Cardiac fibroblast (primary cell): Measurements from ENCODE around the gene ELFN2.

Experiments used
- DNase-seq, 2 donors: peaks; one replicate each; pipeline versions ENCODE4 v3.0.0 to v3.0.0-alpha.2; 2010; ENCODE audit warnings: low read depth in 2 of 2
- H3K4me3 ChIP-seq, 2 donors: replicated peaks in 1 of 2; 1 replicate in 1 of 2; 2 replicates in 1 of 2; pipeline ENCODE4 v1.5.1; 2011; ENCODE audit warnings: low read depth in 2 of 2, low read length in 2 of 2, mild to moderate bottlenecking in 2 of 2, moderate library complexity in 1 of 2
- TF ChIP-seq, protein P1 (sequence below): IDR thresholded peaks from one replicate; pipeline ENCODE4 v1.5.1; 2011; ENCODE audit warnings: low read depth, mild to moderate bottlenecking, low read length, inconsistent platforms

The ELFN2 gene

DNA sequence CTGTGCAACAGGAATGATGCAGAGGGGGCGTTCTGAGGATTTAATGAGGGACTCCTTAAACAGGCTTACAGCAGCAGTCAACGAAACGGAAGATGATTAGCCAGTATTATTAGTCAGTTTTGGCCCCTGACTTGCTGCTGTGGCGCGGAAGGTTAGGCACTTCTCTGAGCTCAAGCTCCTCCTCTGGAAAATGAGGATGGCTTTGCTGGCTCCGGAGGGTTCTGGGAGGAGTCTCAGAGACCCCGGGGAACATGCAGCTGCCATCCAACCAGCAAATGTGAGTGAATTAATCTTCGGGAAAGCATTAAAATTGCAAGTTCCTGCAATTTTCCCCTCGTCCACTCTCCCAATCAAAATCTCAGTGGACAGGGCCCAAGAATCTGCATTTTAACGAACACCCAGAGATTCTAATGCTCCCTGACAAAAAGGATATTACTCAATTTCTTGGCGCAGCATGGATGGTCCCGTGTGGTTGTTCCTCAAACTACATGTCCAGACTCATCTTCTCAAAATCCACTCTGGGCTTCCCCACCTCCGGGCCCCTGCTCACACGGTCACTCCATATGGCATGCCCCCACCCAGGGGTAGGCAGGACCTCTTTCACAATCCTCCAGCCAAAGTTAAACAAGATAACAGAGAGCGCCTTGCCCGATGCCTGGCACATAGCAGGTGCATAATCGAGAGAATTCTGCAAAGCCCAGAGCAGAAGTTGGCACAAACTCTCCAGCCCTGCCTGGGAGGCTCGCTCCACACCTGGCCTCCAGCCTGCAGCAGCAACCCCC, 6.4 kb downstream of the ELFN2 start:
- H3K4me3 ChIP-seq, result peak overlapping the region; percentile 35 to 40

GRCh38 chr22:37419969-37420685, 7.2 kb downstream of the ELFN2 start:
- DNase-seq, result no peak
- peak overlapping the region; percentile 35 to 40 for H3K4me3 ChIP-seq
- TF ChIP-seq, protein P1, sequence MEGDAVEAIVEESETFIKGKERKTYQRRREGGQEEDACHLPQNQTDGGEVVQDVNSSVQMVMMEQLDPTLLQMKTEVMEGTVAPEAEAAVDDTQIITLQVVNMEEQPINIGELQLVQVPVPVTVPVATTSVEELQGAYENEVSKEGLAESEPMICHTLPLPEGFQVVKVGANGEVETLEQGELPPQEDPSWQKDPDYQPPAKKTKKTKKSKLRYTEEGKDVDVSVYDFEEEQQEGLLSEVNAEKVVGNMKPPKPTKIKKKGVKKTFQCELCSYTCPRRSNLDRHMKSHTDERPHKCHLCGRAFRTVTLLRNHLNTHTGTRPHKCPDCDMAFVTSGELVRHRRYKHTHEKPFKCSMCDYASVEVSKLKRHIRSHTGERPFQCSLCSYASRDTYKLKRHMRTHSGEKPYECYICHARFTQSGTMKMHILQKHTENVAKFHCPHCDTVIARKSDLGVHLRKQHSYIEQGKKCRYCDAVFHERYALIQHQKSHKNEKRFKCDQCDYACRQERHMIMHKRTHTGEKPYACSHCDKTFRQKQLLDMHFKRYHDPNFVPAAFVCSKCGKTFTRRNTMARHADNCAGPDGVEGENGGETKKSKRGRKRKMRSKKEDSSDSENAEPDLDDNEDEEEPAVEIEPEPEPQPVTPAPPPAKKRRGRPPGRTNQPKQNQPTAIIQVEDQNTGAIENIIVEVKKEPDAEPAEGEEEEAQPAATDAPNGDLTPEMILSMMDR, result no peak

More for the DNA sequence above, 6.4 kb downstream of the ELFN2 start:
- peak; percentile 29 to 36 for DNase-seq
- TF ChIP-seq, protein P1, result peak; percentile 17

DNA sequence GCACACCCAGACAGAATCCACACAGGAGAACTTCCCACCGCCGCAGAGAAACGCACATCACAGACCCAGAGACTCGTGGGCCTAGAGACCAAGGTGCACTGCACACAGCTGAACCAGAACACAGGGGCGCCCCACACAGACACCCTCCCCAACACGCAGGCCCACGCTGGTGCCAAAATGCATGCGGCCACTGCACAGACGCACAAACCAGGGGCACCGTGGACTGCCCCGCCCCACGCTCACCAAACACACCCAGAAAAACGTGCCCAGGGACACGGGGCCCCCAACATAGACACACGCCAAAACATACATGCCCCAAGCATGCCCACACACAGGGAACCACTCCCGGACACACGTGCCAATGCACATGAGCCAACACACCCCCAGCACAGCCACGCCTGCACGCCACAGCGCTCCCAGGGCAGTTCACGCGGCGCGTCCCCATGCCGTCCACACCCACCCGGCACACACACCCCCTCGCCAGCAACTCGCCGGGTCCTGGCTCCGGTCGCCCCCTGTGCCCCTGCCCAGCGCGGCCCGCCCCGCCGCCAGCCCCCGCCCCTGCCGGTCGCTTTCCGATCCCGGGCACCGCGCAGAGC, 7.8 kb downstream of the ELFN2 start:
- no peak for DNase-seq
- H3K4me3 ChIP-seq, result peak overlapping the region in 1 of 2 donors; percentile 35
- TF ChIP-seq, protein P1, result no peak

GRCh38 chr22:37418627-37419369, 8.5 kb downstream of the ELFN2 start:
- no peak for DNase-seq
- TF ChIP-seq, protein P1, result no peak
- no peak overlapping the region for H3K4me3 ChIP-seq

DNA sequence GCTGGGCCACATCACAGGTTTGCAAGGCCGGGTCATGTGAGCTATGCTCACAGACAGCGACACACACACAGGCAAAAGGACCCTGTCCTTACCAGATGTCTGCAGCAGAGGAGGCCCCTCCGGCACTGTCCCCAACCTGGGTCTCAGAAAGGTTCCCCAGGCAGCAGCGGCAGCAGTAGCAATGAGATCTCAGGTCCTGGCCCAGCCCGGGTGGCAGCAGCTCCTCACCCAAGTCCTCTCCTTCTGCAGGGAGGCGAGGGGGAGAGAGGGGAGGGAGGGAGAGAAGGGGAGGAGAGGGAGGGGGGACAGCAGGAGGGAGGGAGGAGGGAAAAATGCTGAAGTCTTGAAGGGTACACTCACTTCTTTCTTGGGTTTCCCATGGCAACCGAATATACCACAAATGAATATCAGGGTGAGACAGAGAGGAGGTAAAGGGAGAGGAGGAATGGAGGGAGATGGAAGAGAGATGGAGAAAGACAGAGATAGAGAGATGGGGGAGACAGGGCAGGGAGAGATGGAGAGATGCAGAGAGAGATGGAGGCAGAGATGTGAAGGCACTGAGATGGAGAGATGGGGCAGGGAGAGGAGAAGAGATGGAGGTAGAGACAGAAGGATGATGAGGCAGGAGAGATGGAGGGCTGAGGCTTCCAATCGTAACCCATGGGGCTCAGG, 9.5 kb downstream of the ELFN2 start:
- no peak for DNase-seq
- no peak overlapping the region for H3K4me3 ChIP-seq
- TF ChIP-seq, protein P1, result no peak

GRCh38 chr22:37417264-37417663, 10.0 kb downstream of the ELFN2 start:
- TF ChIP-seq, protein P1, result no peak
- no peak for DNase-seq
- H3K4me3 ChIP-seq, result no peak overlapping the region
